Measurements from ENCODE around the gene ECT2L. TPM values are rescaled to one million over a fixed set of nuclear protein-coding genes. Genes with fewer than 3 reads are reported as not detected.
"Not testable (repeated sequence)": the region's sequence is repeated elsewhere in the genome, so short reads cannot be mapped to it uniquely, and the experiment has no call there.

The ECT2L gene
- total RNA-seq, 3 donors from 2014 or later: not detected

DNA sequence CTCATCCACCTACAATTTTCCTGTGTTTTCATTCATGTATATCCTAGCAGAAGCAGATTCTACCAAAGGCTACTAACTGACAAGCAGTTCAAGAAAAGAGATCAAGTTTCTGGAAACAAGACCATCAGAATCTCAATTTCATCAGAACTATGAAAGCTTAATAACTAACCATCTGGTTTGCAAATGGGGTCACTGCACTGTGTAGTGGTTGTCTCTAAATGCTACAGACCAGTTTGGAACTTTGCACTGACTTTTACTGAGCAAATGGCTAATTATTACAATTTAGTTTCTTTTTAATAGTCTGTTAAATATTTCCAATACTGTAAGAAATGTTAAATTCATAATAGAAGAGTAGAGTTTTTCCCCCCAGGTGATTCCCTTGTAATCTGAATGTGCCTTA, 127.7 kb downstream of the ECT2L start:
- Histone ChIP-seq H3K9me3 (no peaks in the 10 kb centered on the region), H3K36me3 (ENCODE audit: low read depth) (no peaks in the 10 kb centered on the region), H3K4me1 (ENCODE audit: low read depth) (no peaks in the 10 kb centered on the region), H3K4me3 (no peak overlapping the region)
- no peak for TF ChIP-seq CTCF (IDR thresholded peaks at IDR 0.05)
- ATAC-seq: no peak
- DNase-seq: no peak
- intact Hi-C loops (cut with DNase I, micrococcal nuclease): no loop called here

DNA sequence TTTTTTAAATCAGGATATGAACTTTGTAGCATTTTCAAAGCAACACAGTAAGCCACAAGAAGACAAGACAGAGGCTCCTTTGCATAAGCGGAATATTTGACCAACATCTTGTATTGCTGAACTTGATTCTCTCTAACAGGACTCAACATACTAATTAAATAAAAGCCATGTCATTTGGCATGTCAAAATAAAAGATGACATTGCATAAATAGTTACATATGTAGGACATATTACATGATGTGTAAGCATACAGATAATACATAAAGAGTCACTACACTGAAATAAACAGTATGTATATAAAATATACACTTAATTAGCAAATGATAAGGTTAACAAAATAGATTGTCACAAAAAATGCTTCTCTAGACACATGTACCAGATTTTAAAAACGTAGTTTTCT, 129.9 kb downstream of the ECT2L start:
- DNase-seq (no peak), ATAC-seq (no peak)
- Histone ChIP-seq H3K36me3 (ENCODE audit: low read depth) (no peaks in the 10 kb centered on the region), H3K4me1 (ENCODE audit: low read depth) (no peaks in the 10 kb centered on the region), H3K9me3 (no peaks in the 10 kb centered on the region), H3K4me3 (no peak overlapping the region)
- TF ChIP-seq CTCF (IDR thresholded peaks at IDR 0.05): no peak
- intact Hi-C loops (cut with DNase I, micrococcal nuclease): no loop called here

GRCh38 chr6:138926579-138926978, 130.7 kb downstream of the ECT2L start:
- Histone ChIP-seq H3K36me3 (ENCODE audit: low read depth) (no peaks in the 10 kb centered on the region), H3K9me3 (no peaks in the 10 kb centered on the region), H3K4me1 (ENCODE audit: low read depth) (no peaks in the 10 kb centered on the region), H3K4me3 (no peak overlapping the region)
- intact Hi-C loops (cut with DNase I, micrococcal nuclease): no loop called here
- DNase-seq (no peak), ATAC-seq (no peak)
- no peak for TF ChIP-seq CTCF (IDR thresholded peaks at IDR 0.05)

GRCh38 chr6:138931660-138932059, 135.8 kb downstream of the ECT2L start:
- intact Hi-C loops (cut with DNase I, micrococcal nuclease): no loop called here
- no peak for ATAC-seq
- no peak for TF ChIP-seq CTCF (IDR thresholded peaks at IDR 0.05)

GRCh38 chr6:138936873-138937272, 141.0 kb downstream of the ECT2L start:
- DNase-seq; intact Hi-C loops (cut with DNase I, micrococcal nuclease); H3K4me1 ChIP-seq (ENCODE audit: low read depth); H3K9me3 ChIP-seq; H3K4me3 ChIP-seq; ATAC-seq; H3K36me3 ChIP-seq (ENCODE audit: low read depth): not testable (repeated sequence)

More at GRCh38 chr6:138931660-138932059, 135.8 kb downstream of the ECT2L start:
- no peaks in the 10 kb centered on the region for H3K9me3 ChIP-seq
- H3K4me1 ChIP-seq (ENCODE audit: low read depth): no peaks in the 10 kb centered on the region
- H3K36me3 ChIP-seq (ENCODE audit: low read depth): no peaks in the 10 kb centered on the region
- no peak for DNase-seq
- no peak overlapping the region for H3K4me3 ChIP-seq

- Histone ChIP-seq H3K4me3 (no peak overlapping the region), H3K4me1 (ENCODE audit: low read depth) (no peaks in the 10 kb centered on the region), H3K9me3 (no peaks in the 10 kb centered on the region), H3K36me3 (ENCODE audit: low read depth) (no peaks in the 10 kb centered on the region)
- DNase-seq: no peak
- intact Hi-C loops (cut with DNase I, micrococcal nuclease): no loop called here
- no peak for ATAC-seq
- no peak for TF ChIP-seq CTCF (IDR thresholded peaks at IDR 0.05)
Observed at GRCh38 chr6:138943089-138943625, 147.3 kb downstream of the ECT2L start.

Data from mucosa of descending colon (tissue), 3 donors.